ENCODE results near the gene KATNAL1.
A peak's percentile ranks its signal among the peaks of the same experiment; 100 is the strongest.

The KATNAL1 gene

DNA sequence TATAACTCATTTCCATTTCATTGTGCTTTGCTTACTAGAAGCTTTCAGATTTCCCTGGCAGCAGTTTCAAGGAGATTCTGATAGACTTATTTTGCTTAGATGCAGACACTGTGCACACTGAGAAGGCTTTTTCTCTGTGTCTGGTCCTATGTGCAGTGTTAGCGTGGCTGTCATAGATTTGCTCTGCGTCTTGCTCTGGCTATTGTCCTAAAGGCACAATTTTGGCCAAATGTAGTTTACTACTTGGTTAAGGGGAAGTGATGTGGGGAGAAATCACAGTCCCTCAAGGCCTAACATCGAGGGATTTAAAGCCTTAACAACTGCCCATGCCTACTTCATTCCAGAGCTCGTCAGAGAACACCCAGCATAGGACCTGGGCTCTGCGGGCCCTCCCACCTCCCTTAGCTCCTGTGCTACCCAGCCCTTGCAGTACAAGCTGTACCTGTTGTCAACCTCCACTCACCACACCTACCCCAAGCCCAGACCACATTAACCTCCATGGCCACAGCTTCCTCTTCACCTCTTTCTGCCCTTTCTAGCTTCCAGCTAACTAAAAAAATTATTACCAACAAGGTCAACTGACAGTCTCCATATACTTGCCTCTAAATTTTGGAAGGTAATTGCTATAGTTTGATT, 38.9 kb upstream of the KATNAL1 start:
- peaks cover 3% of the 10 kb centered on the region for H3K4me1 ChIP-seq (ENCODE audit: control insufficient read depth, insufficient read depth, low read depth, low read length)
- no peak overlapping the region for H3K18ac ChIP-seq (ENCODE audit: low read depth in 1 of 2, low read length in 2 of 2)
- H3K23ac ChIP-seq (ENCODE audit: low read length in 2 of 2): no peak overlapping the region
- H2AK5ac ChIP-seq (ENCODE audit: low read length, severe bottlenecking): no peak overlapping the region
- H2BK5ac ChIP-seq (ENCODE audit: low read depth, low read length, poor library complexity, severe bottlenecking): no peak overlapping the region
- no peaks in the 10 kb centered on the region for H3K9me3 ChIP-seq (ENCODE audit: control insufficient read depth, low read length)
- no peak overlapping the region for H2AFZ ChIP-seq (ENCODE audit: low read depth, low read length)
- no peak overlapping the region for H2BK15ac ChIP-seq (ENCODE audit: low read depth, poor library complexity, severe bottlenecking)
- H3K36me3 ChIP-seq (ENCODE audit: control insufficient read depth in 1 of 2, insufficient read depth in 2 of 2, low read depth in 1 of 2, low read length in 2 of 2): no peaks in the 10 kb centered on the region
- no peaks in the 10 kb centered on the region for H3K27me3 ChIP-seq (ENCODE audit: control insufficient read depth in 1 of 2, insufficient read depth in 1 of 2, low read length in 2 of 2)
- WGBS: 96% methylated on average over 5 of the region's 5 CpGs
- DNase-seq: no peak
- H3K4me2 ChIP-seq (ENCODE audit: low read length, poor library complexity, severe bottlenecking): no peak overlapping the region
- H2BK120ac ChIP-seq (ENCODE audit: low read depth, low read length): no peak overlapping the region
- H3K14ac ChIP-seq (ENCODE audit: low read length in 2 of 2): no peak overlapping the region
- H3K27ac ChIP-seq (ENCODE audit: low read length, poor library complexity, severe bottlenecking): no peak overlapping the region
- H3K9ac ChIP-seq (ENCODE audit: low read length): no peak overlapping the region
- no peak overlapping the region for H3K4me3 ChIP-seq (ENCODE audit: insufficient read depth in 1 of 2, low read depth in 1 of 2, low read length in 2 of 2)
- H3K79me1 ChIP-seq (replicated peaks; ENCODE audit: low read length, poor library complexity, severe bottlenecking): no peaks in the 10 kb centered on the region
- no peak overlapping the region for H3K4ac ChIP-seq (ENCODE audit: low read depth in 1 of 2, low read length in 2 of 2)
- no peak overlapping the region for H2BK12ac ChIP-seq (ENCODE audit: low read length in 2 of 2)
- H4K8ac ChIP-seq (ENCODE audit: low read length): peak overlapping the region; percentile 76
- H4K91ac ChIP-seq (ENCODE audit: low read length): no peak overlapping the region

GRCh38 chr13:30345426-30346100, 38.2 kb upstream of the KATNAL1 start:
- Histone ChIP-seq H3K4me1 (ENCODE audit: control insufficient read depth, insufficient read depth, low read depth, low read length) (peaks cover 3% of the 10 kb centered on the region), H3K36me3 (ENCODE audit: control insufficient read depth in 1 of 2, insufficient read depth in 2 of 2, low read depth in 1 of 2, low read length in 2 of 2) (no peaks in the 10 kb centered on the region), H2AFZ (ENCODE audit: low read depth, low read length) (no peak overlapping the region), H4K91ac (ENCODE audit: low read length) (peak overlapping the region; percentile 56), H3K9me3 (ENCODE audit: control insufficient read depth, low read length) (no peaks in the 10 kb centered on the region), H3K4me2 (ENCODE audit: low read length, poor library complexity, severe bottlenecking) (no peak overlapping the region), H3K79me1 (replicated peaks; ENCODE audit: low read length, poor library complexity, severe bottlenecking) (no peaks in the 10 kb centered on the region), H3K18ac (ENCODE audit: low read depth in 1 of 2, low read length in 2 of 2) (no peak overlapping the region), H3K9ac (ENCODE audit: low read length) (no peak overlapping the region), H3K14ac (ENCODE audit: low read length in 2 of 2) (no peak overlapping the region), H3K4ac (ENCODE audit: low read depth in 1 of 2, low read length in 2 of 2) (no peak overlapping the region), H3K23ac (ENCODE audit: low read length in 2 of 2) (no peak overlapping the region), H2BK15ac (ENCODE audit: low read depth, poor library complexity, severe bottlenecking) (no peak overlapping the region), H3K27ac (ENCODE audit: low read length, poor library complexity, severe bottlenecking) (no peak overlapping the region), H2BK120ac (ENCODE audit: low read depth, low read length) (no peak overlapping the region), H2BK12ac (ENCODE audit: low read length in 2 of 2) (no peak overlapping the region), H3K4me3 (ENCODE audit: insufficient read depth in 1 of 2, low read depth in 1 of 2, low read length in 2 of 2) (no peak overlapping the region), H4K8ac (ENCODE audit: low read length) (no peak overlapping the region), H2BK5ac (ENCODE audit: low read depth, low read length, poor library complexity, severe bottlenecking) (no peak overlapping the region), H2AK5ac (ENCODE audit: low read length, severe bottlenecking) (no peak overlapping the region), H3K27me3 (ENCODE audit: control insufficient read depth in 1 of 2, insufficient read depth in 1 of 2, low read length in 2 of 2) (no peaks in the 10 kb centered on the region)
- WGBS: no CpG with 5 or more reads among the region's 1 CpG
- no peak for DNase-seq

DNA sequence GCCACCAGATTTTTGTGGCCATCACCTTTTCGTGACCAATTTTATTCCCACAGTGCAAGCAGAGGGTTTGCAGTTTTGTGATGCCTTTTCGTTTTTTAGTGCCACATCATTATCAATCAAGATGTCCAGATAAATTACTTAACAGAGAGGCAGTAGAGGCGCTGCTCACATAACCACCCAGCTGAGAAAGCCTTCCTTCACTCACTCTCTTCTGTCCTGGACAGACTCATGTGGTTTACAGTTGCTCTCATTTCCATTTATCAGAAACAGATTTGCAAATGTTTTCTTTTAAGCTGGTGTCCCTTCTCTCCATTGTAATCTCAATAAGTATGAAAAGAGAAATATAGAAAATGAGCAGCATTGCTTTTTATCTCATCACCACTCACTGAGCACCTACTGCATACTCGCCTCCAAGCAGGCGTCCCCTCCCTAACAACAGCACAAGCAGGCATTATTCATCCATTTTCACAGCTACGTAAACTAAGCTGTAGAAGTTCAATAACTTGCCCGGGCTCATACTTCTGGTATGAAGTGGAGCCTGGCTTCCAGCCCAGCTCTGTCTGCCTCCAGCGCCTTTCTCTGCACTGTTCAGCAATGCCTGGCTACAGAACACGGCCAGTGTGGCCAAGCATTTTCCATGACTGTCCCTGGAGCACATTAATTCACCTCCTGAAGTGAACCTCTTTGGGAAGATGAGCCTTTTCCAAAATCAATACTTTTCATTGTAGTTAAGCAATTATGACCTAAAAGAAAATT, 34.6 kb upstream of the KATNAL1 start:
- H2BK12ac ChIP-seq (ENCODE audit: low read length in 2 of 2): peak overlapping the region in 1 of 2 experiments; percentile 21
- peak overlapping the region; percentile 43 for H2BK120ac ChIP-seq (ENCODE audit: low read depth, low read length)
- H2BK5ac ChIP-seq (ENCODE audit: low read depth, low read length, poor library complexity, severe bottlenecking): no peak overlapping the region

More for the DNA sequence above, 34.6 kb upstream of the KATNAL1 start:
- Histone ChIP-seq H3K79me1 (replicated peaks; ENCODE audit: low read length, poor library complexity, severe bottlenecking) (no peaks in the 10 kb centered on the region), H3K36me3 (ENCODE audit: control insufficient read depth in 1 of 2, insufficient read depth in 2 of 2, low read depth in 1 of 2, low read length in 2 of 2) (no peaks in the 10 kb centered on the region), H2BK15ac (ENCODE audit: low read depth, poor library complexity, severe bottlenecking) (peak overlapping the region; percentile 12), H2AFZ (ENCODE audit: low read depth, low read length) (no peak overlapping the region), H4K8ac (ENCODE audit: low read length) (no peak overlapping the region), H3K4ac (ENCODE audit: low read depth in 1 of 2, low read length in 2 of 2) (no peak overlapping the region), H3K27me3 (ENCODE audit: control insufficient read depth in 1 of 2, insufficient read depth in 1 of 2, low read length in 2 of 2) (no peaks in the 10 kb centered on the region), H3K9me3 (ENCODE audit: control insufficient read depth, low read length) (no peaks in the 10 kb centered on the region), H3K4me1 (ENCODE audit: control insufficient read depth, insufficient read depth, low read depth, low read length) (peaks cover 6% of the 10 kb centered on the region), H3K9ac (ENCODE audit: low read length) (peak overlapping the region; percentile 76), H2AK5ac (ENCODE audit: low read length, severe bottlenecking) (no peak overlapping the region), H3K18ac (ENCODE audit: low read depth in 1 of 2, low read length in 2 of 2) (peak overlapping the region; percentile 45 to 54), H3K14ac (ENCODE audit: low read length in 2 of 2) (no peak overlapping the region), H3K27ac (ENCODE audit: low read length, poor library complexity, severe bottlenecking) (peak overlapping the region; percentile 28), H3K23ac (ENCODE audit: low read length in 2 of 2) (no peak overlapping the region), H3K4me3 (ENCODE audit: insufficient read depth in 1 of 2, low read depth in 1 of 2, low read length in 2 of 2) (peak overlapping the region in 1 of 2 experiments; percentile 47), H4K91ac (ENCODE audit: low read length) (no peak overlapping the region), H3K4me2 (ENCODE audit: low read length, poor library complexity, severe bottlenecking) (no peak overlapping the region)
- WGBS: 29% methylated on average over 9 of the region's 9 CpGs
- peak; percentile 88 for DNase-seq
